Measurements from ENCODE around the gene RAB28.

- TF ChIP-seq CTCF (conservative IDR thresholded peaks at IDR 0.05; ENCODE audit: low read depth, low read length) (no peak), EZH2phosphoT487 (IDR thresholded peaks at IDR 0.05; ENCODE audit: borderline replicate concordance, low read length) (no peak)
Observed at GRCh38 chr4:13348216-13348615, 135.9 kb downstream of the RAB28 start.
